GM18526 (cell line): ENCODE measurements around the gene TRIM27.

ENCODE experiments used
- POLR2A ChIP-seq: IDR thresholded peaks from 3 replicates; pipeline ENCODE4 v1.6.1; 2011; ENCODE audit not compliant: insufficient read length; ENCODE audit errors: extremely low read depth

TRIM27 gene

GRCh38 chr6:28907394-28907793 is 16.4 kb downstream of the TRIM27 start:
- TF ChIP-seq POLR2A, result no peak

DNA sequence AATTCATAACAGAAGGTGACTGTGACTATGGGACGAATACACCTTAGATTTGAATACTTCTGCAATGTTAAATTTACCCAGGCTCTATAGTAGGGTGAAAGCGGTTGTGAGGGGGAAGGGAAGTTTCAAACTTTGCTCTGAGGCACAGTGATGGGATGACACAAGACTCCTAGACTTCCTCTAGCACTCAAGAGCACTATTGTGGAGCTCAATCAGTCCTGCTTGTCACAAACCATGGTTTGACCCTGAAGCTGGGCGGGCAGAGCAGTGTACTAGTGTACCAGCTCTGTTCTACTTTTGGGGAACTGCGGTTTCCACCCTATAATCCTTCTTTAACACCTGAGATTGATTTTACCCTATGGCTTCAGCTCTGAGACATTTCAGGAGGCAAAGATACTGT is 17.1 kb downstream of the TRIM27 start:
- no peak for TF ChIP-seq POLR2A

GRCh38 chr6:28903686-28904085 is 20.1 kb downstream of the TRIM27 start:
- TF ChIP-seq POLR2A, result no peak

GRCh38 chr6:28901831-28902230 is 22.0 kb downstream of the TRIM27 start:
- TF ChIP-seq POLR2A, result no peak

- TF ChIP-seq POLR2A, result no peak
Measured at GRCh38 chr6:28900577-28901256, 23.1 kb downstream of the TRIM27 start.

- TF ChIP-seq POLR2A, result no peak
Measured at GRCh38 chr6:28898710-28898965, 25.1 kb downstream of the TRIM27 start.

- TF ChIP-seq POLR2A, result no peak
Measured at GRCh38 chr6:28897369-28897745, 26.4 kb downstream of the TRIM27 start.

GRCh38 chr6:28896505-28897368 is 27.0 kb downstream of the TRIM27 start:
- TF ChIP-seq POLR2A, result no peak

DNA sequence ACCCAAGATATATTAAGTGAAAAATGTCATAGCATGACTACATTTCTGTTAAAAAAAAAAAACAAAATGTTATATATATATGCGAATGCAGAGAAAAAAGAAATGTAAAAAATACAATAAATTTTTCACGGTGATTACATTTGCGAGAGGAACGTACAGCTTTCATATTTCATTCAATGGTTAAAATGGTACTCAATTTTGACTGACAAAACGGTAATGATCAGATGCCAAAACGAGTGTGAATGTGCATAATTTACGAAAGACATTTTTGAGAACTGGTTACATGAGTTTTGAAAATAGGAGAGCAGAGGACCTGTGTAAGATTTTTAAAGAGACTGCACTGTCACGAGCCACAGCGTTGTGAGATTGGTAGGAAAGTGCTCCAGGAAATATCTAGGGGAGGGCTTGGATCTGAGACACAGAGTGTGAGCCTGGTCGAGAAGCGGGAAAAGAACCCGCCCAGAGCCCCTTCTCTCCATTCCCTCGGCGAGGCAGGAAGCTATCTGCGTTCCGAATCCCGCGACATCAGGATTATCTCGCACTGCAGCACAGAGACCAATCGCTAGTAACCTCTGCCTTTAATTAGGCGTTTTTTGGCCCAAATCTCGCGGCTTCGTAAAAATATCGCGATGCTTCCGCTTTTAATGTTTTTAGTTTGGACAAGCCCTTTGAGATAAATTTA is 28.5 kb downstream of the TRIM27 start:
- peak; percentile 72 for TF ChIP-seq POLR2A

DNA sequence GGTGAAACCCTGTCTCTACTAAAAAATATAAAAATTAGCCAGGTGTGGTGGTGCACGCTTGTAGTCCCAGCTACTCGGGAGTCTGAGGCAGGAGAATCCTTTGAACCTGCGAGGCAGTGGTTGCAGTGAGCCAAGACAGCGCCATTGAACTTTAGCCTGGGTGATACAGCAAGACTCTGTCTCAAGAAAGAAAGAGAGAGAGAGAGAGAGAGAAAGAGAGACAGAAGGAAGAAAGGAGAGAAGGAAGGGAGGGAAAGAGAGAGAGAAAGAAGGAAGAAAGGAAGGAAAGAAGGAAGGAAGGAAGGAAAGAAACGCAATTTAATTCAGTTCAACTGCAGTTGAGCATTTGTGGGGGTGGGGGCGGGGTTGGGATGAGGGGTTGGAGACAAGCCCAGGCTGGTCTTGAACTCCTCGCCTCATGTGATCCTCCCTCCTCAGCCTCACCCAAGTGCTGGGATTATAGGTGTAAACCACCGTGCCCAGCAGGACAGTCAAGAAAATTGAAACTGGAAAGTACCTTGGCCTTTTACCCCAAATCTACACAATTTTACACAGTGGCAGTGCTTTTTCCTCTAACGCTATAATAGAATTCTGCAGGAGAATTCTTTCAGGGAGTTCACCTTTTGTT is 30.5 kb downstream of the TRIM27 start:
- TF ChIP-seq POLR2A, result no peak

GRCh38 chr6:28892525-28892924 is 31.3 kb downstream of the TRIM27 start:
- no peak for TF ChIP-seq POLR2A

DNA sequence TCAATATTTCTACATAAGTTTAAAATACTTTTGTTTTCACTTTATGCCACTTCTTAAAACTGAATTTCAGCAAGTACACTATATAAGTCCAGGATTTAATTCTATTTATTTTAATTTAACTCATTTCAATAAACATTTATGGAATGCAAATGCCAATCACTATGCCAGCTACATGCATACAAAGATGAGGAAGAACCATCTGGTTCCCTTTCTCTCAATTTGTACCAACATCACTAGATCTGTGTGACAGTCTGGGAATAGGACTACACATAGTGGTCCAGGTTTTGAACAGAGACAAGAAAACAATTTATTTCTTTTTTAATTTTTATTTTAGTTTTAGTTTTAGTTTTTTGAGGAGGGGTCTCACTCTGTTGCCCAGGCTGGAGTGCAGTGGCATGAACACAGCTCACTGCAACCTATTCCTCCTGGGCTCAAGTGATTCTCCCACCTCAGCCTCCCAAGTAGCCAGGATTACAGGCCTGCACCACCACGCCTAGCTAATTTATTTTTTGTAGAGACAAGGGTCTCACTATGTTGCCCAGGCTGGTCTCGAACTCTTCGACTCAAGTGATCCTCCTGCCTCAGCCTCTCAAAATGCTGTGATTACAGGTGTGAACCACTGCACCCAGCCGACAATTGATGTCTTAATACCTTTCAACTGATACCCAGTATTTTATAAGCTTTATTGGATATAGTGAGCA is 35.8 kb downstream of the TRIM27 start:
- TF ChIP-seq POLR2A, result no peak

DNA sequence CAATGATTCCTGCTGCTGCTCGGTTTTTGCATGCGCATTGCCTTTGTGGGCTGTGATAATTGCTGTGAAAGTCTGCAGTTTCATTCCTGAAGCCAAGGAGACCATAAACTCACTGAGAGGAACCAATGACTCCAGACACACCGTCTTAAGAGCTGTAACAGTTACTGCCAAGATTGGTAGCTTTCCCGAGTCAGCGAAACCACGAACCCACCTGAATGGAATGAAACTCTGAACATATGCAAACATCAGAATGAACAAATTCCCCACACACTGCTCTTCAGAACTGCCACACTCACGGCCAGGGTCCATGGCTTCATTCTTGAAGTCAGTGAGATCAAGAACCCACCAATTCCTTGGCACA is 37.7 kb downstream of the TRIM27 start:
- no peak for TF ChIP-seq POLR2A

DNA sequence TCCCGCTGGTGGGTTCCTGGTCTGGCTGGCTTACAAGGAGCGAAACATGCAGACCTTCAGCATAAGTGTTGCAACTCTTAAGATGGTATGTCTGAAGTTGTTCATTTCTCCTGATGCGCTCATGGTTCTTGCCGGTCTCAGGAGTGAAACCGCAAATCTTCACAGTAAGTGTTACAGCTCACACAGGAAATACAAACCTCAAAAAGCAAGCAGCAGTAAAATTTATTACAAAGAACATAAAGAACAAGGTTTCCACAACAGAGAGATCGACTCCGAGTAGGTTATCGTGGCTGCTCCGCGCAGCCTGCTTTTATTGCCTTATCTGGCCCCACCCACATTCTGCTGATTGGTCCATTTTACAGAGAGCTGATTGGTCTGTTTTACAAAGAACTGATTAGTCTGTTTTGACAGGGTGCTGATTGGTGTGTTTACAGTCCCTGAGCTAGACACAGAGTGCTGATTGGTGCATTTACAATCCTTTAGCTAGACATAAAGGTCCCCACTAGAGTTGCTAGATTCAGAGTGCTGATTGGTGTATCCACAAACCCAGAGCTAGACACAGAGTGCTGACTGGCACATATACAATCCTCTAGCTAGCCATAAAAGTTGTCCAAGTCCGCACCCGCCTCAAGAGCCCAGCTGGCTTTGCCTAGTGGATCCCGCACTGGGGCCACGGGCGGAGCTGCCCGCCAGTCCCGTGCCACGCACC is 39.2 kb downstream of the TRIM27 start:
- TF ChIP-seq POLR2A, result no peak
